H1 (cell line): ENCODE data around the gene TRIM44. TPM values are rescaled to one million over a fixed set of nuclear protein-coding genes. Genes with fewer than 3 reads are reported as not detected.

Experiments
- TBP ChIP-seq: IDR thresholded peaks from 2 replicates; pipeline ENCODE4 v1.6.1; 2011; ENCODE audit warnings: low read depth, low read length, improper control_type of control experiment
- polyA plus RNA-seq, 7 experiments: library from polyadenylated mRNA; depleted of rRNA in 3 of 7; stranded (reverse) in 5 of 7; unstranded in 2 of 7; fragments of >200 nt in 5 of 7; fragments of 200-250 nt in 2 of 7; gene quantifications; 1 replicate in 5 of 7; 2 replicates in 1 of 7; 4 replicates in 1 of 7; pipeline versions ENCODE4 v1.2.1 to v1.2.3, GENCODE V29; 2011 to 2013; ENCODE audit warnings: missing spikeins in 2 of 7, mixed read lengths in 2 of 7
- total RNA-seq: library from RNA; stranded (reverse); fragmentation: NEBNext Ultra II Directional; extraction: Animal tissue kit (Norgen Biotek cat#: 25700); gene quantifications from 2 replicates; pipeline ENCODE4 v1.2.1, GENCODE V29; 2021

Gene TRIM44
- total and polyA plus RNA-seq, 2 of the 8 experiments (the other 6 are each of a cell fraction or from before 2014, with no cell fraction given), result 13.9 to 34.4 TPM

- no peak for TF ChIP-seq TBP
Observed at GRCh38 chr11:35734669-35735410, 72.3 kb downstream of the TRIM44 start (continued).
